ENCODE results near the gene NPIPA1.
"Not testable (repeated sequence)": the region's sequence is repeated elsewhere in the genome, so short reads cannot be mapped to it uniquely, and the experiment has no call there.

GRCh38 chr16:14897006-14897664 lies 40.1 kb upstream of the NPIPA1 start:
- TF ChIP-seq, protein P1, sequence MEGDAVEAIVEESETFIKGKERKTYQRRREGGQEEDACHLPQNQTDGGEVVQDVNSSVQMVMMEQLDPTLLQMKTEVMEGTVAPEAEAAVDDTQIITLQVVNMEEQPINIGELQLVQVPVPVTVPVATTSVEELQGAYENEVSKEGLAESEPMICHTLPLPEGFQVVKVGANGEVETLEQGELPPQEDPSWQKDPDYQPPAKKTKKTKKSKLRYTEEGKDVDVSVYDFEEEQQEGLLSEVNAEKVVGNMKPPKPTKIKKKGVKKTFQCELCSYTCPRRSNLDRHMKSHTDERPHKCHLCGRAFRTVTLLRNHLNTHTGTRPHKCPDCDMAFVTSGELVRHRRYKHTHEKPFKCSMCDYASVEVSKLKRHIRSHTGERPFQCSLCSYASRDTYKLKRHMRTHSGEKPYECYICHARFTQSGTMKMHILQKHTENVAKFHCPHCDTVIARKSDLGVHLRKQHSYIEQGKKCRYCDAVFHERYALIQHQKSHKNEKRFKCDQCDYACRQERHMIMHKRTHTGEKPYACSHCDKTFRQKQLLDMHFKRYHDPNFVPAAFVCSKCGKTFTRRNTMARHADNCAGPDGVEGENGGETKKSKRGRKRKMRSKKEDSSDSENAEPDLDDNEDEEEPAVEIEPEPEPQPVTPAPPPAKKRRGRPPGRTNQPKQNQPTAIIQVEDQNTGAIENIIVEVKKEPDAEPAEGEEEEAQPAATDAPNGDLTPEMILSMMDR (conservative IDR thresholded peaks at IDR 0.05 in 1 of 2, IDR thresholded peaks at IDR 0.05 in 1 of 2; ENCODE audit: low read depth in 1 of 2, low read length in 2 of 2): not testable (repeated sequence)
- TF ChIP-seq EZH2 (IDR thresholded peaks at IDR 0.05; ENCODE audit: low read length, missing control alignments): not testable (repeated sequence)
